GM12878 (cell line): ENCODE measurements around the gene RB1. TPM values are rescaled to one million over a fixed set of nuclear protein-coding genes. Genes with fewer than 3 reads are reported as not detected.

Experiments
- ATAC-seq: fragments of 200-7000 bp; cut with Tn5 transposase; 3 replicates; pipeline ENCODE4 v1.9.1; 2020; ENCODE audit warnings: mild to moderate bottlenecking, moderate library complexity
- BruUV-seq: library from RNA; stranded (reverse); fragments of 400-500 nt; replicated peaks from 2 replicates; lab custom pipeline; 2021; lab: Mats Ljungman, UMichigan
- CTCF ChIA-PET: fragments of 300-600 bp; sonication (Branson Sonifier 250); formaldehyde crosslinking; extraction: SDS; loops from one replicate; lab custom pipeline; 2021; ENCODE audit warnings: inconsistent platforms; lab: Yijun Ruan, JAX
- POLR2A ChIA-PET: fragments of 350-600 bp; formaldehyde crosslinking; extraction: SDS; loops from one replicate; lab custom pipeline; 2021; ENCODE audit warnings: inconsistent platforms; lab: Charles Lee
- RAD21 ChIA-PET: fragments of 300-600 bp; sonication (Branson Sonifier 250); formaldehyde crosslinking; loops from one replicate; lab custom pipeline; 2023; ENCODE audit warnings: antibody characterized with exemption; ENCODE audit not compliant: unreplicated experiment; lab: Charles Lee
- SMC1A ChIA-PET: fragments of 300-600 bp; sonication (Branson Sonifier 250); formaldehyde crosslinking; loops from one replicate; lab custom pipeline; 2023; ENCODE audit not compliant: unreplicated experiment, uncharacterized antibody; lab: Charles Lee
- DNase-seq: peaks from one replicate; pipeline ENCODE4 v3.0.0-alpha.2; 2011; ENCODE audit warnings: low read depth, low spot score
- FAIRE-seq: peaks from 3 replicates; lab custom pipeline; 2011; peaks lifted over from hg19 to GRCh38; lab: Jason Lieb, UNC
- H2AFZ ChIP-seq: 2 replicates; pipeline ENCODE4 v1.6.0; 2011; ENCODE audit warnings: low read depth, low read length, control low read depth; ENCODE audit not compliant: control insufficient read depth
- H3K27ac ChIP-seq: 2 replicates; pipeline ENCODE4 v1.5.1; 2011; ENCODE audit warnings: control low read depth; ENCODE audit not compliant: control insufficient read depth, insufficient read depth
- H3K27me3 ChIP-seq, 2 experiments: replicated peaks in 1 of 2; 2 replicates each; pipeline versions ENCODE4 v1.6.0 to v1.6.1; 2011; ENCODE audit warnings: low read length in 1 of 2; ENCODE audit not compliant: control insufficient read depth in 2 of 2, insufficient read depth in 2 of 2
- H3K36me3 ChIP-seq, 2 experiments: 2 replicates each; pipeline ENCODE4 v1.5.1; 2011; ENCODE audit warnings: low read length in 1 of 2; ENCODE audit not compliant: control insufficient read depth in 2 of 2, insufficient read depth in 2 of 2
- H3K4me1 ChIP-seq: 2 replicates; pipeline ENCODE4 v1.6.1; 2011; ENCODE audit warnings: mild to moderate bottlenecking, low read length, moderate library complexity, mixed read lengths; ENCODE audit not compliant: control insufficient read depth, insufficient read depth
- H3K4me2 ChIP-seq: 2 replicates; pipeline ENCODE4 v1.6.0; 2011; ENCODE audit warnings: control low read depth; ENCODE audit not compliant: control insufficient read depth, insufficient read depth
- H3K4me3 ChIP-seq: fragments of 200-600 bp; sonication (generic); 2 replicates; pipeline ENCODE4 v1.5.1; 2016
- H3K79me2 ChIP-seq: 2 replicates; pipeline ENCODE4 v1.6.0; 2011; ENCODE audit warnings: low read length; ENCODE audit not compliant: control insufficient read depth, insufficient read depth
- H3K9ac ChIP-seq: 2 replicates; pipeline ENCODE4 v1.8.0; 2011; ENCODE audit warnings: low read length, control low read depth, mixed read lengths; ENCODE audit not compliant: control insufficient read depth, insufficient read depth
- H3K9me3 ChIP-seq: replicated peaks from 3 replicates; pipeline ENCODE4 v1.5.1; 2011; ENCODE audit warnings: mild to moderate bottlenecking, low read length; ENCODE audit not compliant: control insufficient read depth, insufficient read depth
- H4K20me1 ChIP-seq: 2 replicates; pipeline ENCODE4 v1.6.0; 2011; ENCODE audit not compliant: control insufficient read depth, insufficient read depth
- BRCA1 ChIP-seq: IDR thresholded peaks from 2 replicates; pipeline ENCODE4 v1.6.1; 2011; ENCODE audit warnings: low read depth, low read length, improper control_type of control experiment
- CBX3 ChIP-seq: fragments of 200-600 bp; sonication (generic); IDR thresholded peaks from 2 replicates; pipeline ENCODE4 v1.6.1; 2016; ENCODE audit warnings: low read depth, borderline replicate concordance
- CHD2 ChIP-seq: IDR thresholded peaks from 2 replicates; pipeline ENCODE4 v1.6.1; 2011; ENCODE audit warnings: low read depth, low read length, improper control_type of control experiment, borderline replicate concordance
- FOXK2 ChIP-seq: fragments of 450-650 bp; IDR thresholded peaks from 2 replicates; pipeline ENCODE4 v1.6.1; 2017; ENCODE audit warnings: mild to moderate bottlenecking, moderate library complexity
- GATAD2B ChIP-seq: fragments of 450-650 bp; conservative IDR thresholded peaks from 2 replicates; pipeline ENCODE4 v1.6.1; 2017; ENCODE audit warnings: low read depth, mild to moderate bottlenecking, moderate library complexity
- HCFC1 ChIP-seq: fragments of 150-350 bp; IDR thresholded peaks from 2 replicates; pipeline ENCODE4 v1.6.1; 2014; ENCODE audit warnings: low read length
- HDAC6 ChIP-seq: fragments of 200-600 bp; sonication (generic); IDR thresholded peaks from one replicate; pipeline ENCODE4 v1.8.0; 2017; ENCODE audit warnings: antibody characterized with exemption; ENCODE audit not compliant: unreplicated experiment
- IKZF2 ChIP-seq, 2 experiments: fragments of 450-650 bp; IDR thresholded peaks; 2 replicates each; pipeline ENCODE4 v1.6.1; 2017; ENCODE audit warnings: mild to moderate bottlenecking in 2 of 2, moderate library complexity in 2 of 2
- IRF4 ChIP-seq: IDR thresholded peaks from 2 replicates; pipeline ENCODE4 v1.6.1; 2011; ENCODE audit warnings: low read depth, low read length
- LARP7 ChIP-seq: fragments of 450-650 bp; IDR thresholded peaks from 2 replicates; pipeline ENCODE4 v1.6.1; 2017; ENCODE audit warnings: mild to moderate bottlenecking
- MYB ChIP-seq: fragments of 150-350 bp; IDR thresholded peaks from 2 replicates; pipeline ENCODE4 v1.6.1; 2014; ENCODE audit warnings: mild to moderate bottlenecking, low read depth, low read length, borderline replicate concordance
- NFYA ChIP-seq: IDR thresholded peaks from 2 replicates; pipeline ENCODE4 v1.6.1; 2011; ENCODE audit warnings: low read depth, mild to moderate bottlenecking, low read length, improper control_type of control experiment, borderline replicate concordance
- NFYB ChIP-seq: IDR thresholded peaks from 2 replicates; pipeline ENCODE4 v1.6.1; 2011; ENCODE audit warnings: low read depth, mild to moderate bottlenecking, low read length, improper control_type of control experiment, moderate library complexity; ENCODE audit not compliant: insufficient read depth
- RAD21 ChIP-seq: IDR thresholded peaks from 2 replicates; pipeline ENCODE4 v1.6.1; 2011; ENCODE audit warnings: mild to moderate bottlenecking, low read depth, low read length, moderate library complexity; ENCODE audit not compliant: insufficient read depth
- RB1 ChIP-seq: fragments of 450-650 bp; formaldehyde crosslinking; IDR thresholded peaks from 2 replicates; pipeline ENCODE4 v1.6.1; 2017; ENCODE audit warnings: mild to moderate bottlenecking, borderline replicate concordance
- YBX1 ChIP-seq: fragments of 450-650 bp; IDR thresholded peaks from 2 replicates; pipeline ENCODE4 v1.6.1; 2016; ENCODE audit warnings: antibody characterized with exemption
- ZNF207 ChIP-seq: fragments of 450-650 bp; IDR thresholded peaks from 2 replicates; pipeline ENCODE4 v1.6.1; 2014; ENCODE audit warnings: antibody characterized with exemption, mild to moderate bottlenecking, borderline replicate concordance
- WGBS: methylation state at CpG from one replicate; pipeline ENCODE4 v1.1.6; 2016; ENCODE audit warnings: low lambda C conversion rate; ENCODE audit not compliant: insufficient replicate concordance, insufficient coverage; ENCODE audit errors: missing lambda C conversion rate; 5-methylcytosine and 5-hydroxymethylcytosine counted together
- in situ Hi-C: fragments of 300-500 bp; cut with MboI; formaldehyde crosslinking; loops from 9 replicates; pipeline ENCODE4 v1.14.3; 2018; ENCODE audit warnings: mixed read lengths
- intact Hi-C: fragments of 100-400 bp; cut with micrococcal nuclease; formaldehyde crosslinking; loops from one replicate; pipeline ENCODE4 v1.14.2; 2022; ENCODE audit not compliant: unreplicated experiment
- polyA plus RNA-seq, 11 experiments: library from polyadenylated mRNA; depleted of rRNA in 4 of 11; unstranded in 6 of 11; stranded (reverse) in 5 of 11; fragments of >200 nt; fragmentation: Nextera tagmentation in 4 of 11; fragmentation: Illumina TruSeq in 1 of 11; extraction: Ambion mirVana in 4 of 11; extraction: Trizol in 1 of 11; gene quantifications; 1 replicate in 1 of 11; 2 replicates in 10 of 11; pipeline versions ENCODE4 v1.2.1 to v1.2.3, GENCODE V29; 2011 to 2016; ENCODE audit warnings: inconsistent platforms in 2 of 11, missing spikeins in 2 of 11, low read depth in 1 of 11
- total RNA-seq, 4 experiments: library from RNA; depleted of rRNA in 3 of 4; stranded (reverse); fragments of >200 nt in 3 of 4; fragmentation: Illumina TruSeq in 1 of 4; extraction: Trizol in 1 of 4; gene quantifications; 2 replicates each; pipeline versions ENCODE4 v1.2.1 to v1.2.3, GENCODE V29; 2013 to 2021
- TF ChIP-seq, protein P1 (sequence below): fragments of 450-650 bp; IDR thresholded peaks from 2 replicates; pipeline ENCODE4 v1.6.1; 2018; ENCODE audit warnings: borderline replicate concordance, mild to moderate bottlenecking; ENCODE audit not compliant: partially characterized antibody

RB1 gene
- total and polyA plus RNA-seq, 10 of the 15 experiments (the other 5 are each of a cell fraction or from before 2014, with no cell fraction given), result 2.8 to 45.0 (median 8.3) TPM

DNA sequence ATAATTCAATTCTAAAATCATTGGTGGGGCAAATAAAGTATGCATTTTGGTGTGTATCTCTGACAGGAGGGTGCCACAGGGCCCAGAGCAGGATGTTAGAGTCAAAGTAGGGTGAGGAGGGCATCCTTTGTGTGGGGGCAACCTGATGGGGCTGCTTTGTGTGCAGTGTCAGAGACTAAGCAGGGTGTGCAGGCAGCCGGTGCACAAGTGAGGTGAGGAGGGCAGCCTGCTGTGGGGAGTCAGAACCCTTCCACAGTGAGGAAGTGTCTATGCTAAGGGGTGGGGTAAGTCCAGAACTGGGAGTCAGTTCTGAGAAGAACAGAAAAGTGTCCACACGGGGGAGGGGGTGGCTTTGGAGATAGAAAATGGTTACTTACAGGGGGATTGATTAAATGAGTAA, 40.7 kb downstream of the RB1 start:
- no peak overlapping the region for H2AFZ ChIP-seq
- H3K27ac ChIP-seq, result no peak overlapping the region
- no peaks in the 10 kb centered on the region for H3K4me1 ChIP-seq
- peaks cover 3% of the 10 kb centered on the region; the same call in 2 of the 3 replicates for H3K9me3 ChIP-seq
- in situ Hi-C loops (no loop called here), intact Hi-C loops (no loop called here)
- ChIA-PET CTCF (no interaction called here), RAD21 (interaction anchor here (2.1 kb wide), 1 partner anchor 235 kb away, joined by 5 read pairs; no protein-coding TSS in a partner anchor), SMC1A (interaction anchor here (0.6 to 1.5 kb wide), 2 partner anchors 12 to 235 kb away, joined by 4 to 6 read pairs; no protein-coding TSS in a partner anchor), POLR2A (no interaction called here)
- H3K79me2 ChIP-seq, result no peaks in the 10 kb centered on the region
- FAIRE-seq, result no peak
- no peaks in the 10 kb centered on the region for H3K27me3 ChIP-seq
- no peaks in the 10 kb centered on the region for H4K20me1 ChIP-seq
- no peak overlapping the region for H3K4me2 ChIP-seq
- no peak overlapping the region for H3K9ac ChIP-seq
- no peaks in the 10 kb centered on the region; a peak in 2 of 4 replicates for H3K36me3 ChIP-seq
- no peak for ATAC-seq
- no TSS peak for BruUV-seq
- no peak overlapping the region for H3K4me3 ChIP-seq
- 92% methylated on average over 2 of the region's 2 CpGs for WGBS
- TF ChIP-seq HDAC6 (no peak), ZNF207 (no peak), RB1 (no peak), NFYA (no peak), YBX1 (no peak), BRCA1 (no peak), MYB (no peak), LARP7 (no peak)
- DNase-seq, result no peak

DNA sequence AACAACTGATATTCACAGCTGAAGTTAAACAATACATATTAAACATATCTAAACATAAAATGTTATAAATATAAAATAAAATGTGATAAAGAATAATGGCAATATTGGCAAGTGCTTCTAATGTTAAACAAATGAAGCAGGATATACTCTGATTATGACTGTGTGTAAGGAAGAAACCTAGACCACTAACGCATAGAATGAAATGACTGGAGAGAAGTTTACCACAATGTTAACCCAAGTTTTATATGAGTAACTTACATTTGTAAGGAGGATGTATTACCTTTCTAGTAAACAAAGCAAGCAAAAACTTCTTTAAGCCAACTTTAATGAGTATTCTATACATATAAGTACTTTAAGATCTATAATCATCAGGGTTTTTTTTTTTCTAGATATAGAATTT, 43.0 kb downstream of the RB1 start:
- H4K20me1 ChIP-seq, result no peaks in the 10 kb centered on the region
- no peak overlapping the region for H3K4me3 ChIP-seq
- ATAC-seq (no peak), FAIRE-seq (no peak), DNase-seq (no peak)
- in situ Hi-C loops, result no loop called here
- CTCF ChIA-PET, result interaction anchor here (0.8 to 2.3 kb wide), 2 partner anchors 11 to 12 kb away, joined by 5 to 11 read pairs; no protein-coding TSS in a partner anchor
- no peaks in the 10 kb centered on the region for H3K27me3 ChIP-seq
- H3K79me2 ChIP-seq, result no peaks in the 10 kb centered on the region
- BruUV-seq, result no TSS peak
- RAD21 ChIA-PET, result interaction anchor here (0.9 kb wide), 1 partner anchor 52 kb away, joined by 3 read pairs; no protein-coding TSS in a partner anchor
- no peak overlapping the region for H3K4me2 ChIP-seq
- no peak overlapping the region for H2AFZ ChIP-seq
- WGBS, result 38% methylated on average over 1 of the region's 1 CpG
- intact Hi-C loops, result no loop called here
- no peak overlapping the region for H3K9ac ChIP-seq
- H3K27ac ChIP-seq, result no peak overlapping the region
- POLR2A ChIA-PET, result interaction anchor here (0.6 kb wide), 1 partner anchor 15 kb away, joined by 5 read pairs; no protein-coding TSS in a partner anchor
- no peaks in the 10 kb centered on the region; a peak in 2 of 4 replicates for H3K36me3 ChIP-seq
- SMC1A ChIA-PET, result interaction anchor here (0.6 to 0.7 kb wide), 2 partner anchors 36 to 1191 kb away, joined by 3 read pairs; no protein-coding TSS in a partner anchor
- H3K9me3 ChIP-seq, result peaks cover 2% of the 10 kb centered on the region; the same call in 2 of the 3 replicates
- H3K4me1 ChIP-seq, result no peaks in the 10 kb centered on the region
- no peak for TF ChIP-seq NFYB
- no peak for TF ChIP-seq FOXK2
- no peak for TF ChIP-seq IRF4
- TF ChIP-seq IKZF2 (IDR thresholded peaks at IDR 0.05), result no peak
- no peak for TF ChIP-seq GATAD2B
- TF ChIP-seq, protein P1, sequence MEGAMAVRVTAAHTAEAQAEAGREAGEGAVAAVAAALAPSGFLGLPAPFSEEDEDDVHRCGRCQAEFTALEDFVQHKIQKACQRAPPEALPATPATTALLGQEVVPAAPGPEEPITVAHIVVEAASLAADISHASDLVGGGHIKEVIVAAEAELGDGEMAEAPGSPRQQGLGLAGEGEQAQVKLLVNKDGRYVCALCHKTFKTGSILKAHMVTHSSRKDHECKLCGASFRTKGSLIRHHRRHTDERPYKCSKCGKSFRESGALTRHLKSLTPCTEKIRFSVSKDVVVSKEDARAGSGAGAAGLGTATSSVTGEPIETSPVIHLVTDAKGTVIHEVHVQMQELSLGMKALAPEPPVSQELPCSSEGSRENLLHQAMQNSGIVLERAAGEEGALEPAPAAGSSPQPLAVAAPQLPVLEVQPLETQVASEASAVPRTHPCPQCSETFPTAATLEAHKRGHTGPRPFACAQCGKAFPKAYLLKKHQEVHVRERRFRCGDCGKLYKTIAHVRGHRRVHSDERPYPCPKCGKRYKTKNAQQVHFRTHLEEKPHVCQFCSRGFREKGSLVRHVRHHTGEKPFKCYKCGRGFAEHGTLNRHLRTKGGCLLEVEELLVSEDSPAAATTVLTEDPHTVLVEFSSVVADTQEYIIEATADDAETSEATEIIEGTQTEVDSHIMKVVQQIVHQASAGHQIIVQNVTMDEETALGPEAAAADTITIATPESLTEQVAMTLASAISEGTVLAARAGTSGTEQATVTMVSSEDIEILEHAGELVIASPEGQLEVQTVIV, result no peak
- no peak for TF ChIP-seq CHD2
- TF ChIP-seq CBX3, result no peak
- no peak for TF ChIP-seq RAD21
- TF ChIP-seq HCFC1, result no peak
